HCT116 (cell line): ENCODE data around the gene KIAA0232.

Experiments used
- CTCF ChIP-seq, 3 experiments: fragments of 200-600 bp in 1 of 3; sonication (generic) in 1 of 3; IDR thresholded peaks in 2 of 3; conservative IDR thresholded peaks in 1 of 3; 2 replicates each; pipeline ENCODE4 v1.5.1; 2012 to 2017; ENCODE audit warnings: low read depth in 2 of 3, low read length in 2 of 3, antibody characterized with exemption in 1 of 3, borderline replicate concordance in 1 of 3, control low read depth in 1 of 3, mild to moderate bottlenecking in 1 of 3, mixed read lengths in 1 of 3, mixed run types in 1 of 3, moderate library complexity in 1 of 3; ENCODE audit not compliant: insufficient read depth in 1 of 3
- EZH2phosphoT487 ChIP-seq: fragments of 200-600 bp; IDR thresholded peaks from 2 replicates; pipeline ENCODE4 v1.6.1; 2018; ENCODE audit warnings: antibody characterized with exemption, borderline replicate concordance
- POLR2AphosphoS5 ChIP-seq: IDR thresholded peaks from 2 replicates; pipeline ENCODE4 v1.6.1; 2011; ENCODE audit warnings: mild to moderate bottlenecking, low read depth, low read length, moderate library complexity

DNA sequence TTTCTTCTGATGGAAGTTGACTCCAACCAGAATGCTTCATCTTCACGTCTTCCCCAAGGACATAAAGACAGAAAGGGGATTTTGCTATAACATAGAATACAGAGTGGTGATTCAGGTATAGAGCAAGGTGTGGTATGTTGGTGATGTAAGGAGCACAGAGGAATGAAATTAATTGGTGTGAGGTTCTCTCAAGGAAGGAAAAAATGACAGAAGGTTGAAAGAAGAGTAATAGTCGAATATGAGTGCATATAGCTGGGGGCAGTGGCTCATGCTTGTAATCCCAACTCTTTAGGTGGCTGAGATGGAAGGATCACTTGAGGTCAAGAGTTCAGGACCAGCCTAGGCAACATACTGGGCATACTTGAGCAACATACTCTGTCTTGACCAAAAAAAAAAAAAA lies 20.1 kb downstream of the KIAA0232 start:
- TF ChIP-seq CTCF (IDR thresholded peaks at IDR 0.05 in 2 of 3, conservative IDR thresholded peaks at IDR 0.05 in 1 of 3; ENCODE audit: borderline replicate concordance in 1 of 3, insufficient read depth in 1 of 3, low read depth in 2 of 3, low read length in 2 of 3) (no peak), POLR2AphosphoS5 (no peak), EZH2phosphoT487 (no peak)
